DMS153 treated with DMSO at 0.1 percent for 48 hours (cell line): ENCODE results near the gene SBSN.

Experiments
- DNase-seq: peaks from one replicate; lab custom pipeline; 2025; ENCODE audit not compliant: unreplicated experiment; lab: John Stamatoyannopoulos, UW

SBSN gene

DNA sequence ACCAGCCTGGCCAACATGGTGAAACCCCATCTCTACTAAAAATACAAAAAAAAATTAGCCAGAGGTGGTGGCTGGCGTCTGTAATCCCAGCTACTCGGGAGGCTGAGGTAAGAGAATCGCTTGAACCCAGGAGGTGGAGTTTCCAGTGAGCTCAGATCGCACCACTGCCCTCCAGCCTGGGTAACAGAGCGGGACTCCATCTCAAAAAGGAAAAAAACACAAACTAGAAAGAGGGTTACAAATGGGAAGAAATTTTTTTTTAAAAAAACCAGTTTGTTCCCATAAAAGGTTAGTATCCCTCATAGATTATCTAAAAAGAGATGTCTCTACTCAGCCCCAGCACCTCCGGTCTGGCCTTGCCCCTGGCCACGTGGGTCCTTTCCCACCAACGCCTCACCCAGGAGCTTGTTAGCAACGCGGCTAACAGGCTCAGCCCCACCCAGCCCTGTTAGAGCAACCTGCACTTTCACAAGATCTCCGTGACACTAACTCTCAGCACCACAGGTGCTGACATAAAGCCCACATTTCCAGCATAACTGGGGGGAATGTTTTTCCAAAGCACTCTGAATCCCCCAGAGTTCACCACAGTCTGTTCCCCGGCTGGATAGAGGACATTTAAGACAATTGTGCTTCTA is 19.0 kb downstream of the SBSN start:
- DNase-seq, result no peak

DNA sequence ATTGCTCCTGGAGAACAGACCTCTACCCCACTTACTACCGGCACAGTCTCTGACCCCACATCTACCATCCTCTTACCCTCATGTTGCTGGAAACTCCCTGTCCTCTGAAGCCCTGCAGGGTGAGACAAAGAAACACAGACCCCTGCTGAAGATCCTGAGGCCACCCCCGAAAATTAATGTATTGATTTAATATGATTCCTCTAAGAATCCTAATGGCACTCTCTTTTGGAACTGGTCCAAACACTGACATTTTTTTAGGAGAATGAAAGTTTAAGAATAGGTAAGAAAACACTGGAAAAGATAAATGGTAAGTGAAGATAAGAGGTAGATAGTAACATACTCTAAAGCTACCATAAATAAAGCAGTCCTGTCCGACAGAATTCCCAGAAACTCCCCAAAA is 20.0 kb downstream of the SBSN start:
- no peak for DNase-seq

DNA sequence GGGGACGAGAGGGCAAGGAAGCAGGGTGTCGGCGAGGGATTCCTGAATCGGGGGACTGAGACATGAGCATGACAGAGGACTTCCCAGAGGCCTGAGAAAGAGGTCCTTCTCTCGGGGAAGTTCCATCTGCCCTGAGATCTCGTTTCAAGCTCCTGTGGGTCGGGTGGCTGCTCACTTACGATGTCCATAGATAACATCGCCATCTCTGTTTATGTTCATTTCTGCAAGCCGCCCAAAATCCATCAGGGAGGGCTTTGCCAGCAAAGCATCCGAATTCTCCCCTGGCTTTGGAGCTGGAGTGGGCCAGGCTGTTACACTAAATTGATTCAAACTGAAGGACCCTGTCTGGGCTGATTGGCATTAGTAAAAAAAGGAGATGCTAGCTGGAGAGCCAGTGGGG is 20.6 kb downstream of the SBSN start:
- DNase-seq, result no peak

DNA sequence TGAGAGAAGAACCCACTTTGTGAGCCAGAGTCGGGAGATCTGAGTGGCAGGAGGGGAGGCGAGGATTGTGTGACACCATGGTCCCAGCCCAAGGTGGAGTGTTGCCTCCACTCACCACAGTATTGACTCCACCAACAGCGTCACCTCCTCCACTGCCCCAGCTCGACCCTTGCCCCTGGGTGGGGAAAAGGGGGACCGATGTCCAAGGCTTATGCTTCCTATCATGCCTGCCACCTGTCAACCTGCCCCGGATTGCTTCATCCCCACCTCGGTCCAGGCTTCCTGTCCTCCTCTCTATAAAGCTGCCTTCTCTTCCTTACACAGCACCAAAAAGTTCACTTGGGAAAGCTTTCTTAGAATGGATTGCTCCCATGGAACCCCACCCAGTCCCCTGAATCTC is 22.1 kb downstream of the SBSN start:
- no peak for DNase-seq

DNA sequence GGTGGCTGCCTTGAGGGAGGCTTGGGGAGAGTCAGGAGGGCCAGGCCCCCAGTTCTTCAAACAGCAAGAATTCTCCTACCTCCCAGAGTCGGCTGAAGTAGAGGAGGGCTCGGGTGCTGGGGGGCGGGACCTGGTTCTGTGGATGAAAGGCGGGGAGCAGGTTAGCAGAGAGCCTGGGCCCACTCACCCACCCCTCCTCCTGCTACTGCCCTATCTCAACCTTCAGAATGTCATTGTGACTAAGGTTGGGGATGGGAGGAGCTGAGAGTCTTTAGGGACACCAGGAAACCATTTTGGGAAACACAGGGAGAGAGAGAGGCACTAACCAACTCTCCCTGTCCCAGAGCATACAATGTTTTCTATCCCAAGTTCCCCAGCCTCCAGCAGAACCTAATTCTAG is 25.4 kb downstream of the SBSN start:
- no peak for DNase-seq

DNA sequence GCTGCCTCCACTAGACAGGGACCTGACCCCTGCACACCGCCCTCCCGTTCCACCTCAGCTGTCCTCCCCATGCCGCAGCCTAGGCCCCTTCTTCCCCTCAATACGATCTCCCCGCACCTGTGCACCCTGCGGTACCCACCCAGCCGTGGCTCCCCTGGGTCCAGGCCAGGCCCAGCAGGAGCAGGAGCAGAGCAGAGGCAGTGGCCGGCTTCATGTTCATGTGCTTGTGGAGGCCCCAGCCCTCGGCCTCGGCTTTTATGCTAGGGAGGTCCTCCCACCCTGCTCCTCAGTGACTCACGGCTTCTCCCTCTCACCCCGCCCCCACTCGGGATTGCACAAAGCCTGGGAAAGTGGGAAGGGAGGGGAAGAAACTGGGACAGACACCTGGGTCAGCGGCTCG is 26.4 kb downstream of the SBSN start:
- no peak for DNase-seq

DNA sequence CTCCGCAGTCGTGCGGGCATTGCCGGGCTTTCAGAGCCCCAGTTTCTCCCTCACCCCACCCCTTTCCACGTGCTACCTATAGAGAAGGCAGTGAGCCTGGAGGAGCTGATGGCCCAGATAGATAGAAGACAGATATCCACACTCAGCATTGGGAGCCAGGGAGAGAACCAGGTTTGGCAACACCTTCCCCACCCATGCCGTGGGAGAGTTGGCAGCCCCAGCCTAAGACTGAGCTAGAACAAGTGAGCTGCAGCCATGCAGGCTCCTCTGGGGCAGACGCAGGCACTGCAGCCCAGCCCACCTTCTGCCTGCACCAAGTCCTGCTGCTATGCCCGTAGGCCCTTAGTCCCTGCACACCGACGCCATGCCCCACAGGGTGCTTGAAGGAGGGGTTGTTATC is 27.5 kb downstream of the SBSN start:
- no peak for DNase-seq

DNA sequence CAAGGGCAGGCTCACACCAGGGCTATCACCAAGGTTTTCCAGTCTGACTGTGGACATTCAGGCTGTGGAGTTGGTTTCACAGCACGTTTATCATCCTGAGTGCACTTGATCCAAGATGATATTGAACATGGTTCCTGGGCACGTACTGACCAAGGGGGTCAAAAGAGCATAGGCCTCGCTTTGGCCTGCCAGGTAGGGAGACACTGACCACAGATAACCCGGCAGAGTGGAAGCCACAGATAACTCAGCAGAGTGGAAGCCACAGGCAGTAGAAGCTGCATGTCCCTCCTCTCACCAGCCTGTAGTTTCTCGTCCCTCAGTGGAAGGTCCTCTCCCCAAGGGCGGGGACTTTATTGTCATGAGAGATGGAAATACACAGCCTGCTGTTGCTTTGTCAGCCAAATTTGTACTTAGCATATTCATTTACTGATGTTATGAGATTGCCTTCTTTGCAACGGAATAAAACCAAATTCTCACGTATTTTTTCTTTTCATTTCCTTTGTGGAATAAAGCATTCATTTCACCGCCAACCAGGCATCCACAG is 29.1 kb downstream of the SBSN start:
- no peak for DNase-seq

DNA sequence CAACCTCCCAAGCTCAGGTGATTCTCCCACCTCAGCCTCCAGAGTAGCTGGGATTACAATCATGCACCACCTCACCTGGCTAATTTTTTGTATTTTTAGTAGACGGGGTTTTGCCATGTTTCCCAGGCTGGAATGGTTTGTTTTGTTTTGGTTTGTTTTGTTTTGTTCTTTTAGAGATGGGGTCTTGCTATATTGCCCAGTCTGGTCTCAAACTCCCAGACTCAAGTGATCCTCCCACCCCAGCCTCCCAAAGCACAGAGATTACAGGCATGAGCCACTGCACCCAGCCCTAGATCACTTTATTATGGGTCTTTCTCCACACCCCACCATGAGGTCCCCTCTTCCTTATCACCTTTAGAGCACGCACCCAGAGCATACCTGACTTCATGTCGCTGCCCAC is 29.9 kb downstream of the SBSN start:
- no peak for DNase-seq

DNA sequence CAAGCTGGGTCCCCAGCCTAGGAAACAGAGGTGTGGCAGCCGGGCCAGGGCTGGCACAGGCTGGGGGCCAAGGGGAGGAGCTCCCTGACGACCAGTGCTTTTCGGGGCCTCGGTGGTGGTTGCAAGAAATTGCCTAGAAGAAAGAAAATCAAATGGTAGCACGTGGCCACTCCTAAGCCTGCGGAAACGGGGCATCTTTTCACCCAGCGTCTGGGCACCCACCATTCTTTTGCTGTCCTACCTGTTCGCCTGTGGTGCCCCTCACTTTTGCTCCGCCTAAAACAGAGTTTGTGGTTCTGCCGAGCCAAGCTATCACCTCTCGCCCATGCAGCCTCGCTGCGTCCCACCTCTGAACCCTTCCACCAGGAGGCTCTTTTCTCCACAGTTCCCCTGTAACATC is 30.7 kb downstream of the SBSN start:
- no peak for DNase-seq

DNA sequence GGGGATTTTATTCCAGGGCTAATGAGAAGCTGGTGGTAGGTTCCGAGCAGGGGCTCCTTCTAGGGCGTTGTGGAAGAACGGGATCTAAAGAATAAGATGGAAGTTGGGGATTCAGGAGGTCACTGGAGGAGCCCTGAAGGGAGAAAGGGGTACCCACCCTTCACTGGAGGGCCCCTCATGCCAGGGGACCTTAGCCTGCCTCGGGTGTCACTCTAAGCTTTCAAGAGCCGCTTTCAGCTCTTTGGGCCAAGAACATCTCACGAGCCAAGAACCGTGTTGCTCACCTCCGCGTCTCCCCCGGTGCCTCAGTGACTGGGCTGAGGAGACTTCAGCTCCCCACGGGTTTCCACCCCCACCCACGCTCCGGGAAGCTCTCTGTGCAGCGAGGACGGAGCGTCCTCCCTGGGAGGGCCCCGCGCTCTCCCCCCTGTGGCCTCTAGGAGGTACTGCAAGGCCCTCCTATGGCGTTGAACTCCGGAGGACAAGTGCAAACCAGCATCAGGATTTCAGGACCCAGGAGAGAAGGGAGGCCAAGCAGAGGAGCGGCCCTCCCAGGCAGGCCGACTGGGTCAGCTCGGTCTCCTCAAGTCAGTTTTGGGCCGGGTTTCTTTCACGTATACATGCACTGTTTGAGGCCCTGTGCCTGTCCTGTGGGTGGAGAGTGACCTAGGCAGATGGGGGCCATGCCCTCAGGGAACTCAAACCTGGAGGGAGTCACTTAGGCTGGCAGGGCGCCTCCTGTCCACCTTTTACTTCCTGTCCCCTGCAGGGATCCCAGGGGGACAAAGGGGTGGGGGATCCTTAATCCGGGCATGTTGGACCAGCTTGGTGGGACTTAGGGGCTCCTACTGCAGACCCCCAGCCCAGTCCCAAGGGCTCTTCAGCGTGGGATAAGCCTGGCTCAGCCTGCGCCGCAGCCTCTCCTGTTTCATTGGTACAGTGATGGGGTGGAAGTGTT is 32.7 kb downstream of the SBSN start:
- DNase-seq, result peak; percentile 38

DNA sequence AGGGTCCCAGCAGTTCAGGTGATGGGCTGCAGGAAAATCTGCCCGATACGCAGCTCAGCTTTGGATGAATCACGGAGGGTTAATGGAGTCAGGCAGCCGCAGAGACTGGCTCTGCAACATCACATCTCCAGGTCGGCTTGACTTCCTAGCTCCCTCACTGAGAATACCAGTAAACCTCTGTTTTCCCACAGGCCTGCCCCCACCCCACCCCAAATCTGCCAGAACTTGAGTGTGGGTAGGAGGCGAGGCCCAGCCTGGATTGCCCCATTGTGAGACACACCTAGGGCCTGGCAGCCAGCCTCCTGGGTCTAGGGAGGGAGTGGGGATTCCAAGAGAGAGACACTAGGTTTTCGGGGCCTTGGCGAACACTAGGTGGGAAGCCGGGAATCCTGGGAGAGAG is 34.1 kb downstream of the SBSN start:
- no peak for DNase-seq

DNA sequence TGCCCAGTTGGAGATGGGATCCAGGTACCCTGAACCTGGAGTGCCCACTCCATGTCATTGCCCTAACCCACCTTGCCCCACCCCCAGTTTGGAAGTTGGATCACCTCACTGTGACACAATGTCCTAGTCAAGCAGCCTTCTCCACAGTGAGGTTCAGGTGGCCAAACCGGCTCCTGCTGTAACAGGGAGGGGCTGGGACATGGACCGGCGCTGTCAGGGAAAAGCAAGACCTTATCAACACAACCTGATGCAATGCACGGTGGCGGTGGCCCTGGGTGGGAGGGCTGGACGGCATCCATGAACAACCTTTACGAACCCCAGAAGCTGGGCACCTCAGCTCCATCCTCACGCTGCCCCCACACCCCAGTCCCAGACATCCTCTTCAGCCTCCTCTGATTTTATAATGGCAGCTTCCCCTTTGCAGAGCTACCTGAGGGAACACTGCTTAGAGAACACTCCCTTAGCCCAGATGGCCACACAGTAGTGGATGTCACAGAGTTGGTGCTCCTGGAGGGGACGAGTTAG is 36.2 kb downstream of the SBSN start:
- DNase-seq, result no peak

DNA sequence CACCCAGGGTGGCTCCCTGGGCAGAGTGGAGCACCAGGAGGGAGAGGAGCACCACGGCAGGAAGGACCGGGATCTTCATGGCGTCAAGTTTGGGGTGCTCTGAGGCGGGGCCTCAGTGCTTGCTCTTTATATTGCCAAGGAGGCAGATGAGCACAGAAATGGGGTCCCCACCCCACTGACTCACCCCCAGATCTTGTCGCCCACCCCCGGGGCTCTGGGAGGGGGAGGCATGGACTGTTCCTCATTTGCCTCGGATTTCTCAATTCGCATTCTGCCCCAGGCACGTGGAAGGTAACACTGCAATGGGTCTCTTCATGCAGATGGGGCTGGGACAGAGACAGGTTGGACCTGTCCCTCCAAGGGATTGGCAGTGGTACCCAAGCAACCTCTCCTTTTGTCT is 37.7 kb downstream of the SBSN start, which contains the start of gene KRTDAP:
TSS of gene KRTDAP (minus strand) at position 101 of the 400 bp plus-strand sequence. CDS start at position 79, 22 bp downstream.
- DNase-seq, result no peak

DNA sequence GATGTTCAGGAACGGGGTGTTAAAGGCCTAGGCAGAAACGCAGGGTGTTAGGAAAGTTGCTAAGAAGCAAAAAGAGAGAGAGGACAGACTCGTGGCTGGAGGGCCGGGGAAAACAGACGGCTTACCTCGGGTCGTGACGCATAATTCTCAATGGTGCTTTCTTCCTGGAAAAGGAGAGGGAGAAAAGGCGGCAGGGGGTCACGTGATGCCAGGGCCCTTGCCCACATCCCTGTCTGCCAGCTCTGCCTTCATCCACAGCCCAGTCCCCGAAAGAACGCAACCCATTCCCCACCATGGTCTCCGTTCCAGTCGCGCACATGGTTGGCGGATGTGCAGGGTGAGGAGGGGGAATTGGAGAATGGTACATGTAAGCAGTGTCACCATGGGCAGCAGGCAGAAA is 39.4 kb downstream of the SBSN start:
- DNase-seq, result no peak

DNA sequence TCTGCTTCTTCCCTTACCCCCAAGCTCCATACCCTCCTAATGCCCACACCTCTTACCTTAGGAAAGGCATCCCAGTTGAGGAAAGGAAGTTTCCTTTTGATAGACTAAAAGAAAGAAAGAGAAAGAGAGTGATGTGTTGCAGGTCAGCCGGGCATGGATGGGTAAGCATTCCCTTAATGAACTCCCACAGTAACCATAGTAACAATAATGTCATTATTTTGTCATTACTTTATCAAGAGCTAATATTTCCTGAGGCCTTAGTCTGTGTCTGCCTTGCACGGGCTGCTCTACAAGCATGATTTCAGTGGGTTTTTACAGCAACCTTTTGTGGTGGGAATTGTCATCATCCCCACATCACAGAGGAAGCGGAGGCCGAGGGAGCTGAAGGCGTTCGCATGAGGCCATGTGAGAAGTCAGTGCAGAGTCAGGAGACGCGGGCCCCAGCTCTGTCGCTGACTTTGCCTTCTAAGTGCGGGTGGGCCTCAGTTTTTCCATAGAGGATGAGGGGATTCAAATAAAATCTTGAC is 40.4 kb downstream of the SBSN start:
- no peak for DNase-seq

DNA sequence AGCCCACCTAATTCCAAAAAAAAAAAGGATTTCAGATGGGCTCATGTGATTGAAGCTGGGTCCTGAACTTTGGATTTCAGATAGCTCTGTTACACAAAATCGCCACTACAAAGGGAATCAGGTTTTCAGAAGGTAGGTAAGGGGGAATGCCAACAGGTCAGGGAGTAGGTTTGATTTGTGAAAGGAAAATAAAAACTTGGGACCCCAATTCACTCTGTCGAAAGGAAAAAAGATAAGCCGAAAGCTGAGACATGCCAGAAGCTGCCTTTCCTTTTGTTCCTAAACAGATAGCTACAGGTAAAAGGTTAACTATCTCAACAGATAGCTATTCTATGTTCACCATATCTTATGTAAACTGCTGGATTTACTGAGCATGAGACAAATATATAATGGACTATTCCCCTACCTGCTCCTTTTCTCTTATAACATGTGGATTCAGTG is 41.8 kb downstream of the SBSN start:
- DNase-seq, result no peak

DNA sequence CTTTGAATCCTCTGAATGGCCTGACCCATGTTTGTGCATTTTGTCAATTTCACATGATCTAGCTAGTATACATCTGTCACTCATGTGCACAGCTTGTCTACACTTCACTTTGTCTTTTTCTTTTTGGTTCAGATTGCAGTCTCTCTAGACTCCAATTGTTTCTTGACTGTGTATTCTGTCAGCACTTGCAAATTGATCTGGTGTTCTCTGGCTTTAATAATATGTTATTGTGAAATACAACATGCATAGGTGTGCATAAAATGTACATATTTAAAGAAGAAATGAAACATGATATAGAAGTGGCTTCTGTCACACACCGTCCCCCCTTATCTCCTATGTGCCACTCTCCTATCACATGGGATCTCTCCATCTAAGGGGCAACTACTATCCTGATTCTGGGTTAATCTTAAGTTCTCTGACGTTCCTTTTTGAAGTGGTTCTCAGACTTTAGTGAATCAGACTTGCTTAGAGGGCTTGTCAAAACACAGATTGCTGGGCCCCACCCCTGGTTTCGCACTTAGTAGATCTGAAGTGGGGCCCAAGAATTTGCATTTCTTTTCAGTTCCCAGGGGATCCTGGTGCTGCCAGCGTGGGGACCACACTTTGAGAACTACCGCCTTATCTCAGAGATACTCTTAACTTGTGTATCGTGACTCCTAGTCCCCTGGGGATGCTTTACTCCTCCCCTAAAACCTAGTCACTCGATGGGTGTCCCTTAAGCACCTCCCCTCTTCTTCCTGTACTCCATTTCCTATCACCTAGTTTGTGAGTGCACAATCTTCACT is 43.7 kb downstream of the SBSN start:
- DNase-seq, result no peak

DNA sequence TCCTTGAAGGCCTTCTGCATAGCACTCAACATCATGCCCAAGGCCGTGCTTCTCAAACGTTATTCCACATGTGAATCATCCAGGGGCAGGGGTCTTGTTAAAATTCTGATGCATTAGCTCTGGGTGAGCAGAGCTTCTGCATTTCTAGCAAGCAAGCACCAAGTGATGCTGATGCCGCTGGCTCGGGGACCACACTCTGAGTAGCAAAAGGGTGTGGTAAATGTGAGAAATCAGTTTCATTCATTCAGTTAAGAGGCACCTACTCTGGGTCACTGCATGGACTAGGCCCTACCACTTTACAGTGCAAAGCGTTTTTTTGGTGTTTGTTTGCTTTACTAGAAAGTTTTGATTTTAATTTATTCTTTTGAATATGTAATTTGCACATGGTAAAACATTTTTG is 45.0 kb downstream of the SBSN start:
- DNase-seq, result no peak

DNA sequence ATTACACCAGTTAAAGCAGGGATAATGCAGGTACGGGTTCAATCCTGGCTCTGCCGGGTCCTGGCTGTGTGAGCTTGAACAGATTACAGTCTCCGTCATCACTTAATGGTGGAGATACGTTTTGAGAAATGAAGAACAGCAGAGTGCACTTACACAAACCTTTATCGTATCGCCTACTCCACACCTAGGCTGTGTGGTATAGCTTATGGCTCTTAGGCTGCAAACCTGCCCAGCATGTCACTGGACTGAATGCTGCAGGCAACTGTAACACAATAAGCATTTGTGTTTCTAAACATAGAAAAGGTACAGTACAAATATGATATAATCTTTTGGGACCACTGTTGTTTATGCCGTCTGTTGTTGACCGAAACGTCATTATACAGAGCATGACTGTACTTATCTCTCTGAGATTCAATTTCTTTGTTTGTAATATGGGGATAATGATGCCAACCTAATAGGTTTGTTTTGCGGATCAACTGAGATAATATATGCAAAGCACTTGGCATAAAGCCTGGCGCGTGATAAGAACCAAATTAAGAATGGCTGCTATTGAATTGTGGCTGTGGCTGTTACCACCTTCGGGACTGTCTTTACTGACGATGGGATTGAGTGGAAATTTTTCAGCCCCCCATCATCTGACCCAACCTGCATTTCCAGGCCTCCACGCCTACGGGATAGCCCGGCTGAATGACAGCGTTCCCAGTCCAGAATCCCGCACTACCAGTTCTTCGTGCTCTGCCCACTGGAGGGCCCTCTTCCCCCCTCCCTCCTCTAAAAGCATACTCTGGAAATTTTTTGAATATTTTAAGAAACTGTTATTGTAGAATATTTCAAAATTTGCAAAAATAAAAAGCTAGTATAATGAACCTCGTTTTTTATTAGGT is 49.1 kb downstream of the SBSN start:
- DNase-seq, result no peak
